LNCaP clone FGC (cell line): ENCODE measurements around the gene CNTN4.
"Not testable (repeated sequence)": the region's sequence is repeated elsewhere in the genome, so short reads cannot be mapped to it uniquely, and the experiment has no call there.

Experiments used
- DNase-seq: peaks from one replicate; pipeline ENCODE4 v3.0.0-alpha.2; 2011; ENCODE audit warnings: low read depth
- H3K4me3 ChIP-seq: 2 replicates; pipeline ENCODE4 v1.5.1; 2011; ENCODE audit warnings: mild to moderate bottlenecking, low read depth, low read length, control low read depth
- CTCF ChIP-seq: IDR thresholded peaks from 2 replicates; pipeline ENCODE4 v1.5.1; 2012; ENCODE audit warnings: mild to moderate bottlenecking; ENCODE audit not compliant: control insufficient read depth, insufficient read depth; ENCODE audit errors: extremely low read depth

The CNTN4 gene

GRCh38 chr3:2526926-2527325, 428.3 kb downstream of the CNTN4 start:
- DNase-seq, result no peak
- no peak for TF ChIP-seq CTCF
- no peak overlapping the region for H3K4me3 ChIP-seq

GRCh38 chr3:2527328-2527727, 428.7 kb downstream of the CNTN4 start:
- DNase-seq, H3K4me3 ChIP-seq: not testable (repeated sequence)

GRCh38 chr3:2534767-2535166, 436.1 kb downstream of the CNTN4 start:
- not testable (repeated sequence) for H3K4me3 ChIP-seq, DNase-seq

GRCh38 chr3:2535206-2535605, 436.5 kb downstream of the CNTN4 start:
- no peak for TF ChIP-seq CTCF
- H3K4me3 ChIP-seq, result no peak overlapping the region
- DNase-seq, result no peak

GRCh38 chr3:2536575-2536974, 437.9 kb downstream of the CNTN4 start:
- H3K4me3 ChIP-seq, result no peak overlapping the region
- no peak for TF ChIP-seq CTCF
- DNase-seq, result no peak

GRCh38 chr3:2540115-2540514, 441.4 kb downstream of the CNTN4 start:
- DNase-seq, result no peak
- no peak overlapping the region for H3K4me3 ChIP-seq
- no peak for TF ChIP-seq CTCF

- H3K4me3 ChIP-seq, result no peak overlapping the region
- TF ChIP-seq CTCF, result no peak
- no peak for DNase-seq
Observed at GRCh38 chr3:2543247-2543646, 444.6 kb downstream of the CNTN4 start.

GRCh38 chr3:2544212-2544611, 445.5 kb downstream of the CNTN4 start:
- H3K4me3 ChIP-seq, result no peak overlapping the region
- no peak for DNase-seq
- no peak for TF ChIP-seq CTCF
